K562 (cell line): ENCODE data around the gene DGAT2. TPM values are rescaled to one million over a fixed set of nuclear protein-coding genes. Genes with fewer than 3 reads are reported as not detected.

Experiments used
- ATF7 ChIP-seq: fragments of 450-650 bp; IDR thresholded peaks from 2 replicates; pipeline ENCODE4 v1.7.1; 2014; ENCODE audit warnings: mild to moderate bottlenecking, moderate library complexity
- CBX3 ChIP-seq, 2 experiments: IDR thresholded peaks; 1 replicate in 1 of 2; 2 replicates in 1 of 2; pipeline ENCODE4 v1.6.1; 2012; ENCODE audit warnings: inconsistent platforms in 2 of 2, low read length in 2 of 2, borderline replicate concordance in 1 of 2, control low read depth in 1 of 2
- E4F1 ChIP-seq: fragments of 250-450 bp; sonication (Bioruptor Pico); IDR thresholded peaks from 2 replicates; pipeline ENCODE4 v1.5.0; 2021; ENCODE audit warnings: mild to moderate bottlenecking, borderline replicate concordance
- NFATC3 ChIP-seq: fragments of 450-650 bp; IDR thresholded peaks from 2 replicates; pipeline ENCODE4 v1.6.1; 2017; ENCODE audit warnings: mild to moderate bottlenecking
- RBM14 ChIP-seq: fragments of 200-400 bp; formaldehyde crosslinking; IDR thresholded peaks from 2 replicates; pipeline ENCODE4 v1.6.1; 2018; ENCODE audit warnings: low read depth, mild to moderate bottlenecking, low read length, moderate library complexity, borderline replicate concordance; ENCODE audit not compliant: insufficient read depth
- RBM34 ChIP-seq: fragments of 200-400 bp; formaldehyde crosslinking; IDR thresholded peaks from 2 replicates; pipeline ENCODE4 v1.6.1; 2018; ENCODE audit warnings: low read length, borderline replicate concordance; ENCODE audit not compliant: insufficient read depth
- ZNF280A ChIP-seq: fragments of 450-650 bp; IDR thresholded peaks from 2 replicates; pipeline ENCODE4 v1.6.1; 2018; ENCODE audit warnings: mild to moderate bottlenecking, low read depth; ENCODE audit not compliant: partially characterized antibody
- polyA plus RNA-seq, 8 experiments: library from polyadenylated mRNA; depleted of rRNA in 4 of 8; stranded (reverse) in 5 of 8; unstranded in 3 of 8; fragments of >200 nt; fragmentation: Nextera tagmentation in 2 of 8; fragmentation: Illumina TruSeq in 1 of 8; extraction: Ambion mirVana in 2 of 8; extraction: Trizol in 1 of 8; gene quantifications; 2 replicates each; pipeline versions ENCODE4 v1.2.1 to v1.2.3, GENCODE V29; 2011 to 2014; ENCODE audit warnings: inconsistent platforms in 1 of 8, missing spikeins in 1 of 8
- total RNA-seq, 7 experiments: library from RNA; depleted of rRNA in 6 of 7; stranded (reverse); fragments of >200 nt in 6 of 7; fragmentation: Illumina TruSeq in 2 of 7; extraction: Trizol in 2 of 7; gene quantifications; 2 replicates each; pipeline versions ENCODE4 v1.2.1 to v1.2.3, GENCODE V29; 2011 to 2021; ENCODE audit warnings: low replicate concordance in 1 of 7
- TF ChIP-seq, protein P1 (sequence below): fragments of 450-650 bp; IDR thresholded peaks from 2 replicates; pipeline ENCODE4 v1.6.1; 2016; ENCODE audit warnings: antibody characterized with exemption
- TF ChIP-seq, protein P2 (sequence below): fragments of 450-650 bp; conservative IDR thresholded peaks from 2 replicates; pipeline ENCODE4 v1.6.1; 2016; ENCODE audit warnings: missing genetic modification characterization, low read depth, mild to moderate bottlenecking, control low read depth, missing compliant biosample characterization
- TF ChIP-seq, protein P3 (sequence below): fragments of 250-450 bp; sonication (Bioruptor Pico); IDR thresholded peaks from 2 replicates; pipeline ENCODE4 v1.4.0; 2020; ENCODE audit warnings: mild to moderate bottlenecking, moderate library complexity
- TF ChIP-seq, protein P4 (sequence below): sonication (generic); formaldehyde crosslinking; IDR thresholded peaks from 2 replicates; pipeline ENCODE4 v1.8.1; 2022; ENCODE audit warnings: missing genetic modification reagents

DGAT2 gene
- total and polyA plus RNA-seq, 9 of the 15 experiments (the other 6 are each of a cell fraction or from before 2014, with no cell fraction given): 0.68 to 2.8 (median 1.8) TPM

GRCh38 chr11:75815345-75816168 is 47.0 kb downstream of the DGAT2 start (continued):
- no peak for TF ChIP-seq ZNF280A
- no peak for TF ChIP-seq NFATC3
- TF ChIP-seq ATF7: no peak
- TF ChIP-seq, protein P1, sequence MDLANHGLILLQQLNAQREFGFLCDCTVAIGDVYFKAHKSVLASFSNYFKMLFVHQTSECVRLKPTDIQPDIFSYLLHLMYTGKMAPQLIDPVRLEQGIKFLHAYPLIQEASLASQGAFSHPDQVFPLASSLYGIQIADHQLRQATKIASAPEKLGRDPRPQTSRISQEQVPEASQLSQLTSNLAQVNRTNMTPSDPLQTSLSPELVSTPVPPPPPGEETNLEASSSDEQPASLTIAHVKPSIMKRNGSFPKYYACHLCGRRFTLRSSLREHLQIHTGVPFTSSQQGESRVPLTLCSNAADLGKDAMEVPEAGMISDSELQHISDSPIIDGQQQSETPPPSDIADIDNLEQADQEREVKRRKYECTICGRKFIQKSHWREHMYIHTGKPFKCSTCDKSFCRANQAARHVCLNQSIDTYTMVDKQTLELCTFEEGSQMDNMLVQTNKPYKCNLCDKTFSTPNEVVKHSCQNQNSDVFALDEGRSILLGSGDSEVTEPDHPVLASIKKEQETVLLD: no peak
- no peak for TF ChIP-seq E4F1 (CRISPR knock-in tag)
- 0 out of 2 replicates have a peak, but pooled peaks have one; percentile 66 for TF ChIP-seq RBM14
- 0 out of 2 replicates have a peak, but pooled peaks have one; percentile 87 for TF ChIP-seq RBM34
- TF ChIP-seq, protein P2, sequence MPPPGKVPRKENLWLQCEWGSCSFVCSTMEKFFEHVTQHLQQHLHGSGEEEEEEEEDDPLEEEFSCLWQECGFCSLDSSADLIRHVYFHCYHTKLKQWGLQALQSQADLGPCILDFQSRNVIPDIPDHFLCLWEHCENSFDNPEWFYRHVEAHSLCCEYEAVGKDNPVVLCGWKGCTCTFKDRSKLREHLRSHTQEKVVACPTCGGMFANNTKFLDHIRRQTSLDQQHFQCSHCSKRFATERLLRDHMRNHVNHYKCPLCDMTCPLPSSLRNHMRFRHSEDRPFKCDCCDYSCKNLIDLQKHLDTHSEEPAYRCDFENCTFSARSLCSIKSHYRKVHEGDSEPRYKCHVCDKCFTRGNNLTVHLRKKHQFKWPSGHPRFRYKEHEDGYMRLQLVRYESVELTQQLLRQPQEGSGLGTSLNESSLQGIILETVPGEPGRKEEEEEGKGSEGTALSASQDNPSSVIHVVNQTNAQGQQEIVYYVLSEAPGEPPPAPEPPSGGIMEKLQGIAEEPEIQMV: peak; percentile 69
- TF ChIP-seq, protein P3, sequence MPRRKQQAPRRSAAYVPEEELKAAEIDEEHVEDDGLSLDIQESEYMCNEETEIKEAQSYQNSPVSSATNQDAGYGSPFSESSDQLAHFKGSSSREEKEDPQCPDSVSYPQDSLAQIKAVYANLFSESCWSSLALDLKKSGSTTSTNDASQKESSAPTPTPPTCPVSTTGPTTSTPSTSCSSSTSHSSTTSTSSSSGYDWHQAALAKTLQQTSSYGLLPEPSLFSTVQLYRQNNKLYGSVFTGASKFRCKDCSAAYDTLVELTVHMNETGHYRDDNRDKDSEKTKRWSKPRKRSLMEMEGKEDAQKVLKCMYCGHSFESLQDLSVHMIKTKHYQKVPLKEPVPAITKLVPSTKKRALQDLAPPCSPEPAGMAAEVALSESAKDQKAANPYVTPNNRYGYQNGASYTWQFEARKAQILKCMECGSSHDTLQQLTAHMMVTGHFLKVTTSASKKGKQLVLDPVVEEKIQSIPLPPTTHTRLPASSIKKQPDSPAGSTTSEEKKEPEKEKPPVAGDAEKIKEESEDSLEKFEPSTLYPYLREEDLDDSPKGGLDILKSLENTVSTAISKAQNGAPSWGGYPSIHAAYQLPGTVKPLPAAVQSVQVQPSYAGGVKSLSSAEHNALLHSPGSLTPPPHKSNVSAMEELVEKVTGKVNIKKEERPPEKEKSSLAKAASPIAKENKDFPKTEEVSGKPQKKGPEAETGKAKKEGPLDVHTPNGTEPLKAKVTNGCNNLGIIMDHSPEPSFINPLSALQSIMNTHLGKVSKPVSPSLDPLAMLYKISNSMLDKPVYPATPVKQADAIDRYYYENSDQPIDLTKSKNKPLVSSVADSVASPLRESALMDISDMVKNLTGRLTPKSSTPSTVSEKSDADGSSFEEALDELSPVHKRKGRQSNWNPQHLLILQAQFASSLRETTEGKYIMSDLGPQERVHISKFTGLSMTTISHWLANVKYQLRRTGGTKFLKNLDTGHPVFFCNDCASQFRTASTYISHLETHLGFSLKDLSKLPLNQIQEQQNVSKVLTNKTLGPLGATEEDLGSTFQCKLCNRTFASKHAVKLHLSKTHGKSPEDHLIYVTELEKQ: no peak
- no peak for TF ChIP-seq CBX3 (IDR thresholded peaks at IDR 0.05; ENCODE audit: borderline replicate concordance in 1 of 2, low read length in 2 of 2)
- TF ChIP-seq, protein P4, sequence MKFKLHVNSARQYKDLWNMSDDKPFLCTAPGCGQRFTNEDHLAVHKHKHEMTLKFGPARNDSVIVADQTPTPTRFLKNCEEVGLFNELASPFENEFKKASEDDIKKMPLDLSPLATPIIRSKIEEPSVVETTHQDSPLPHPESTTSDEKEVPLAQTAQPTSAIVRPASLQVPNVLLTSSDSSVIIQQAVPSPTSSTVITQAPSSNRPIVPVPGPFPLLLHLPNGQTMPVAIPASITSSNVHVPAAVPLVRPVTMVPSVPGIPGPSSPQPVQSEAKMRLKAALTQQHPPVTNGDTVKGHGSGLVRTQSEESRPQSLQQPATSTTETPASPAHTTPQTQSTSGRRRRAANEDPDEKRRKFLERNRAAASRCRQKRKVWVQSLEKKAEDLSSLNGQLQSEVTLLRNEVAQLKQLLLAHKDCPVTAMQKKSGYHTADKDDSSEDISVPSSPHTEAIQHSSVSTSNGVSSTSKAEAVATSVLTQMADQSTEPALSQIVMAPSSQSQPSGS: no peak
